Skeletal muscle tissue (tissue), 4 donors: ENCODE measurements around the gene SAA1. TPM values are rescaled to one million over a fixed set of nuclear protein-coding genes. Genes with fewer than 3 reads are reported as not detected.
"Not testable (repeated sequence)": the region's sequence is repeated elsewhere in the genome, so short reads cannot be mapped to it uniquely, and the experiment has no call there.

ENCODE experiments used
- H3K27ac ChIP-seq: one replicate; pipeline ENCODE4 v1.7.0; 2013; ENCODE audit warnings: mild to moderate bottlenecking, low read depth, low read length, inconsistent platforms
- H3K27me3 ChIP-seq, 3 donors: one replicate each; pipeline ENCODE4 v1.7.0; 2013; ENCODE audit warnings: low read length in 3 of 3; ENCODE audit not compliant: control insufficient read depth in 3 of 3, insufficient read depth in 3 of 3
- H3K36me3 ChIP-seq, 3 donors: one replicate each; pipeline ENCODE4 v1.7.0; 2013; ENCODE audit warnings: low read length in 3 of 3; ENCODE audit not compliant: control insufficient read depth in 3 of 3, insufficient read depth in 3 of 3
- H3K4me1 ChIP-seq, 3 donors: one replicate each; pipeline ENCODE4 v1.7.0; 2013; ENCODE audit warnings: low read length in 3 of 3, mild to moderate bottlenecking in 3 of 3; ENCODE audit not compliant: control insufficient read depth in 3 of 3, insufficient read depth in 3 of 3
- H3K4me3 ChIP-seq, 3 donors: one replicate each; pipeline ENCODE4 v1.7.0; 2013; ENCODE audit warnings: low read length in 3 of 3
- H3K9ac ChIP-seq, 3 donors: one replicate each; pipeline ENCODE4 v1.7.0; 2013; ENCODE audit warnings: low read length in 3 of 3, mild to moderate bottlenecking in 3 of 3, moderate library complexity in 2 of 3, low read depth in 1 of 3
- H3K9me3 ChIP-seq, 3 donors: one replicate each; pipeline ENCODE4 v1.7.0; 2013; ENCODE audit warnings: low read length in 3 of 3; ENCODE audit not compliant: control insufficient read depth in 3 of 3
- total RNA-seq: library from RNA; depleted of rRNA; stranded (reverse); fragments of >200 nt; gene quantifications from one replicate; pipeline ENCODE4 v1.2.3, GENCODE V29; 2014
- donor health status: Osteomylitis.

SAA1 gene
- total RNA-seq, 1 donor from 2014 or later: not detected

DNA sequence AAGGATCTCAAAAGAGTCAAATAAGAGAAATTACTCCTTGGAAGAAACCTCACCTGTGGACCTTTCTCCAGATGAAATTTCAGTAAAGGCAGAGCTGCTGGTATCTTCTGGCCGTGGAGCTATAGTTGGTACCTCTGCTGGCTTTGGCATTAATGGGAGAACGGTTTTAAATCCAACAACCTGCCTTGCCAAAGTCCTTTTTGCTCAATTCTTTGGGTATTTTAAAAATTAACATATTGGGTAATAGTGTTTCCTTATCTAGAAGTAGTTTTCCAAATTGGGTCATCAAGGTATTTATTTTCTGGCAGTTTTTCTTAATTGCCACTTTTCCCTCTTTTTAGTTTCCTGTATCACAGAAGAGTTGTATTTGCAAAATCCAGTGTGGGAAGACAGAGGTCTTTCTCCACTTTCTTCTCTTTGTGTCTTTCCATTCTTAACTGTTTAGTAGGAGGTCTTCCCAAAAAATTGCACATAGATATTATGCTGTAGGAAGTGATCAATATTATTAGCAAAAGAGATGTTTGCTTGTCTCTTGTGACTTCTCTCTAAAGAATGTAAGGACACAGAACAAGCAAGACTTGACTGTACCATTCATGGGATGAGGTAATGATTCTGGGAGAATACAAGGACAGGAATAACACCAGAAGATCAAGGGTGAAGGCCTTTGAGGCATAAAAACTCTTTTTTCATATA is 29.3 kb upstream of the SAA1 start, which contains the start of gene SAA4:
Gene SAA4, minus strand, starts transcription at position 139 of the 693 bp plus-strand sequence. CDS start 876 bp downstream, outside the sequence.
- Histone ChIP-seq H3K9me3 (no peaks in the 10 kb centered on the region), H3K9ac (no peak within 1 kb of the TSS), H3K27me3 (peaks cover 0 to 2% (median 0%) of the 10 kb centered on the region in 3 donors), H3K4me3 (no peak within 1 kb of the TSS), H3K27ac (no peak within 1 kb of the TSS), H3K4me1 (no peaks in the 10 kb centered on the region), H3K36me3 (no peaks in the 10 kb centered on the region)

DNA sequence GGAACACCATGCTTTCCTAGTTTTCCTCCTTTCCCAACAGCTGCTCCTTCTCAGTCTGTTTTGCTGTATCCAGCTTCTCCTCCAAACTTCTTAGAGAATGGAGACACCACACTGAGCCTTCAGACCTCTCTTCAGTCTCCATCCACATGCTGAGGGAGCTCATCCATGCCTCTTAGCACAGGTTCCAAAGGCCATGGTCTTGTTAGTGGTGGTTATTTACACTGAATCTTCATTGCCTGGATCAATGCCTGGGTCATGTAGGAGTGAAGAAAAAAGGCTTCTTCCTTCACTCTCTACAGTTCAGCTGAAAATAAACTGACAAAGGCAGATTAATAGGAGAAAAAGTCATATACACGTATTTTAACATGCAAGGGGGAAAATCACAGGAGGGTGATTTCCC is 26.4 kb upstream of the SAA1 start:
- Histone ChIP-seq H3K9me3 (no peaks in the 10 kb centered on the region), H3K27ac (no peak overlapping the region), H3K4me1 (no peaks in the 10 kb centered on the region), H3K27me3 (peaks cover 0 to 4% (median 0%) of the 10 kb centered on the region in 3 donors), H3K9ac (no peak overlapping the region), H3K36me3 (no peaks in the 10 kb centered on the region), H3K4me3 (no peak overlapping the region)

DNA sequence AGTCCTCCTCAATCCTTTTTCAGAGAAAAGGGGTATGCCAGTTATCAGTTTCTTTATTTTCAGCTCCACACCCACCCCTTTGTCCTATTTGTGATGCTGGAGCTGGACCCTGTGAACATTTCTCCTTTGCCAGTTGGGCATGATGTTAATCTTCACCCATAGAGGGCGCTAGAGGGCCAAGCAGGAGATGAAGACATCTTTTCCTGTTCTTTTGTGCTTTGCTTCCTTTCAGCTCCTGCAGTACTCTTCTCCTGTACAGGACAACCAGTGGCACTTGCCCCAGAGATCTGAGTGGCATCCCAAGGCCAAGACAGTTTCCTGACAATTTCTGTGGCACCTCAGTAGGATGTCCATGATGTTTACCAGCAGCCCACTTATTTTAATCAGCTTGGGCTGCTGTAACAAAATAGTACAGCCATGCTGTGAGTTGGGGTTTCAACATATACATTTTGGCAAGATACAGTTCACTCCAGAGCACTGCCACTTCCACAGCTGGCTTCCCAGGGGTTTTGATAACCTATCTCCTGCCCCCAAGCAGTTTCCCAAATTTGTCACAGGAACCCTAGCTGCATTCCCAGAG is 22.2 kb upstream of the SAA1 start:
- Histone ChIP-seq H3K27me3 (peaks cover 0 to 4% (median 0%) of the 10 kb centered on the region in 3 donors), H3K4me3 (no peak overlapping the region), H3K9ac (no peak overlapping the region), H3K27ac (no peak overlapping the region), H3K36me3 (no peaks in the 10 kb centered on the region), H3K4me1 (peaks cover 2 to 5% (median 4%) of the 10 kb centered on the region in 3 donors), H3K9me3 (no peaks in the 10 kb centered on the region)

DNA sequence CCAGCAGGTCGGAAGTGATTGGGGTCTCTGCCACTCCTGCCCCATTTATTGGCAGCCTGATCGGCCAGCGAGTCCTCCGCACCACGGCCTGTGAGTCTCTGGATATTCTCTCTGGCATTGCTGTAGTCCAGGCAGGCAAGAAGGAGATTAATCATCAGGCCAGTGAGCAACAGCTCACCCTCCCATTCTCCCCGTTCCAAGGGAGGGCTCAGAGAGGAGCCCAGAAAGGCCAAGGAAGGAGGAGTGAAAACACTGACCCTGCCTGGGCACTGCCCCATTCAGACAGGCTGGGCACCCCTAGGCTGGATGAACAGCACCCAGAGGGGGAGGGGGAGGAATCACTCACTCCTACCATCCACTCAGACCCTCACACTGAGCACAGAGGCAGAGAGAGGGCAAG is 20.7 kb upstream of the SAA1 start:
- Histone ChIP-seq H3K27me3 (peaks cover 0 to 2% (median 0%) of the 10 kb centered on the region in 3 donors), H3K9ac (no peak overlapping the region), H3K4me1 (peaks cover 2 to 5% (median 4%) of the 10 kb centered on the region in 3 donors), H3K27ac (no peak overlapping the region), H3K9me3 (no peaks in the 10 kb centered on the region), H3K4me3 (no peak overlapping the region), H3K36me3 (no peaks in the 10 kb centered on the region)

DNA sequence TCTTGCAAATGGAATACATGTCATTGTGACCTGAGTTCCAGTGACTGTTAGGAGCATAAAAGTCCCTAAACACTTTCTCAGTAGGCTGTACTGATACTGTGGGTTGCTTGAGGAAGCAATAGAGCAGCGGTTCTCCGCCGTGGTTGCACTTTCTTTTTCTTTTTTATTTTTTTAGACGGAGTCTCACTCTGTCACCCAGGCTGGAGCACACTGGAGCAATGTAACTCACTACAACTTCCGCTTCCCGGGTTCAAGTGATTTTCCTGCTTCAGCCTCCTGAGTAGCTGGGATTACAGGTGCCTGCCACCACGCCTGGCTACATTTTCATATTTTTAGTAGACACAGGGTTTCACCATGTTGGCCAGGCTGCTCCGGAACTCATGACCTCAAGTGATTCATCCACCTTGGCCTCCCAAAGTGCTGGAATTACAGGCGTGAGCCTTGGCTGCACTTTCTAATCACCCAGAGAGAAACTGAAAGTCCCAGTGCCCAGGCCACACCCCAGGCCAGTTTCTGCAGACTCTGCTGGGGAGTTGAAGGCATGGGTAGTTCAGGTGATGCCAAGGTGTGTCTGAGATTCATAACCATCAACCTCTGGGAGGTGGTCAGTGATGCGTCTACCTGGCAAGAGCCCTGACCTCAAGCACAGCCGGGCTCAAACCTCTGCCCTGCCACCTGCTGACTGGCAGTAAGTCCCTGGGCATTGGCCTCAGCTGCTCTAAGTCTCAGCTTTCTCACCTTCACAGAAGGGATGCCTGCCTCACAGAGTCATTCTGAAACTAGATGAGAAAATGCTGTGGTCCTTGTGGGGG is 19.5 kb upstream of the SAA1 start:
- not testable (repeated sequence) for H3K36me3 ChIP-seq, H3K9ac ChIP-seq, H3K27me3 ChIP-seq, H3K27ac ChIP-seq, H3K9me3 ChIP-seq, H3K4me3 ChIP-seq, H3K4me1 ChIP-seq

DNA sequence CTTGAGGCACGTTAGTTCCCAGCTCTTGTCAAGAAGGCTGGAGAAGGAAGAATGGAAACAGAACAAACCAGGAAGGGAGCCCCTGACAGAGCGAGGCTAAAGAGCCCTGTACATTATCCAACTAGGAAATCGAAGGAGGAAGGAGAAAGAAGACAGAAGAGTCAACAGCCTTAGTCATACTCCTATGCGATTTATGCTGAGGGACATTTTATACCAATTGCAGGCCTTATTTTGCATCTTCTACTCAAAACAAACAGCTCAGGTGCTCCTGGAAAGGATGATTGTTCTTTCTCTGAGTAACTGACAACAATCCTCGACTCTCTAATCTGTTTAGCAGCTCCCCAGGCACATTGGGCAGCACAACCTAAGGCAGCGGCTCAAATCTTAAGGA is 18.9 kb upstream of the SAA1 start:
- H3K27ac ChIP-seq, H3K36me3 ChIP-seq, H3K27me3 ChIP-seq, H3K4me3 ChIP-seq, H3K4me1 ChIP-seq, H3K9me3 ChIP-seq, H3K9ac ChIP-seq: not testable (repeated sequence)

DNA sequence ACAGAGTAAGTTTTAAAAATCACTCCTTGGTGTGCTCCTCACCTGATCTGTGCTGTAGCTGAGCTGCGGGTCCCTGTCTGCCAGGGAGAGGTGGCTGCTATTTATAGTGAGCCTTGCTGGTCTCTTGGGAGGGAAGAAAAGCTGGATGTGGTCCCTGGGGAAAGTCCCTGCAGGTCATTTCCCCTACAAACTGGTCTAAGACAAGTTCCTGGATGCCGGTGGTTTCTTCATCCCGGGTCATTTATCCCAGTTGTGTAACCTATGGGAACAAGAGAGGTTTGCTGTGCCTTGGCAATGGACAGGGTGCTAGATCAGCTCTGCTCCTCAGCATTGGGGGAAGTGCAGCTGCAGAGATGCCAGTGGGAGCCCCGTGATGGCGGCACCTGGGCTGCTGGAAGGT is 17.5 kb upstream of the SAA1 start, which contains the start of gene SAA2:
Gene SAA2, minus strand, starts transcription at position 108 of the 400 bp plus-strand sequence. CDS start 657 bp downstream, outside the sequence.
- H3K9me3 ChIP-seq: no peaks in the 10 kb centered on the region
- H3K27me3 ChIP-seq: no peaks in the 10 kb centered on the region
- peaks cover 2 to 5% (median 4%) of the 10 kb centered on the region in 3 donors for H3K4me1 ChIP-seq
- H3K27ac ChIP-seq: no peak within 1 kb of the TSS
- no peak within 1 kb of the TSS for H3K9ac ChIP-seq
- H3K36me3 ChIP-seq: no peaks in the 10 kb centered on the region
- H3K4me3 ChIP-seq: no peak within 1 kb of the TSS

DNA sequence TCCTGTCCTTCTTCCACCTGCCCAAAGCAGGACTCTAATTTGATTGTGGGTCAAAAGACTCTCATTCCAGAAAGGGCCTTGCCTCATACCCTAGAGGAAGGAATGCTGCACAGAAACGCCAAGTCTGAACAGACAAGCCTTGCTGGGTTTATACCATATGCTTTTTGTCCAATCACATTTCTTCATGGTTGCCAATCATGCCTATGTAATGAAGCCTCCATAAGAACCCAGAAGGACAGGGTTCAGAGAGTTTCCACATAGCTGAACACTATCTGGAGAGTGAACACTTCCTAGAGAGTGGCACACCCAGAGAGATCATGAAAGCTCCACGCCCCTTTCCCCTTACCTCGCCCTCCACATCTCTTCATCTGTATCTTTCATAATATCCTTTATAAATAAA is 12.8 kb upstream of the SAA1 start:
- H3K9me3 ChIP-seq: no peaks in the 10 kb centered on the region
- H3K4me1 ChIP-seq: peaks cover 2 to 5% (median 4%) of the 10 kb centered on the region in 3 donors
- H3K4me3 ChIP-seq: no peak overlapping the region
- no peaks in the 10 kb centered on the region for H3K36me3 ChIP-seq
- H3K9ac ChIP-seq: no peak overlapping the region
- no peak overlapping the region for H3K27ac ChIP-seq
- H3K27me3 ChIP-seq: peaks cover 0 to 3% (median 0%) of the 10 kb centered on the region in 3 donors

DNA sequence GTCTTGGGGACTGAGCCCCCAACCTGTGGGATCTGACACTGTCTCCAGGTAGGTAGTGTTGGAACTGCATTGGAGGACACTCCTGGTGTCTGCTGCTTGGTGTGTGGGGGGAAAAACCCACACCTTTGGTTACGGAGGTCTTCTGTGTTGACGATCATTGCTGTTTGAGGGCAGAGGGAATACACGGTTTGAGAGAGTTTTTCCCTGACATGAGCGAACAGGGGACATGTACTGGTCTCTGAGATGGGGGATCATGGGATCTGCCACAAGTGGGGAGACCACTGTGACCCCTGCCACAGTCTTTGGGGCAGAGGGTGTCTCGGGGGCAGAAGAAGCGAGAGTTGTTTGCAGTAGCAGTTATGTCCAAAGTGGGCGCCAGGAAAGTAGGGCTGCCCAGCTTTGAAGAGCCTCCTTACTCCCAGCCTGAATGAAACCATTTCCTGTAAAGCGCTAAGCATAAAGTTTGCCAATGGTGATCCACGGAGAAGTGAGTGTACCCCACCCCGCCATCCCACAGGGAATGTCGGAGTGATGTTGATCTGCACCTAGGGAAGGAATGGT is 12.2 kb upstream of the SAA1 start:
- Histone ChIP-seq H3K9ac (no peak overlapping the region), H3K4me1 (peaks cover 0 to under 1% (median 0%) of the 10 kb centered on the region in 3 donors), H3K27me3 (peaks cover 0 to 3% (median 0%) of the 10 kb centered on the region in 3 donors), H3K36me3 (no peaks in the 10 kb centered on the region), H3K27ac (no peak overlapping the region), H3K4me3 (no peak overlapping the region), H3K9me3 (no peaks in the 10 kb centered on the region)
